ENCODE measurements around the gene NPDC1.
A peak's percentile ranks its signal among the peaks of the same experiment; 100 is the strongest.

Gene NPDC1

GRCh38 chr9:137046088-137046787 is at the start of gene NPDC1:
NPDC1 (minus strand) TSS chr9:137046177; CDS start chr9:137045989, 188 bp downstream.
- H3K27ac Mint-ChIP-seq: no peak within 1 kb of the TSS
- peak within 1 kb of the TSS; percentile 65 for H3K4me3 Mint-ChIP-seq
- H3K4me1 Mint-ChIP-seq (ENCODE audit: low read depth): peaks cover 21% of the 10 kb centered on the region
- no peaks in the 10 kb centered on the region for H3K9me3 Mint-ChIP-seq
- peaks cover 88% of the 10 kb centered on the region for H3K27me3 Mint-ChIP-seq
- intact Hi-C loops (cut with micrococcal nuclease): loop anchor here (2.0 to 5.0 kb wide), 2 partner anchors 19 to 181 kb away; partner anchors contain the start of genes CYSRT1 and RNF224
- no peaks in the 10 kb centered on the region for H3K36me3 Mint-ChIP-seq (ENCODE audit: low read depth)

- Mint-ChIP-seq H3K4me1 (ENCODE audit: low read depth) (peaks cover 44% of the 10 kb centered on the region), H3K27me3 (no peaks in the 10 kb centered on the region)
- intact Hi-C loops (cut with micrococcal nuclease): no loop called here
Observed at GRCh38 chr9:137089232-137089947, 43.4 kb upstream of the NPDC1 start.

GRCh38 chr9:137088121-137088520 is 42.1 kb upstream of the NPDC1 start:
- H3K4me1 Mint-ChIP-seq (ENCODE audit: low read depth): peaks cover 54% of the 10 kb centered on the region
- peak overlapping the region; percentile 97 for H3K27ac Mint-ChIP-seq
- H3K36me3 Mint-ChIP-seq (ENCODE audit: low read depth): peaks cover 65% of the 10 kb centered on the region
- H3K4me3 Mint-ChIP-seq: peak overlapping the region; percentile 84
- no peaks in the 10 kb centered on the region for H3K9me3 Mint-ChIP-seq
- H3K27me3 Mint-ChIP-seq: no peaks in the 10 kb centered on the region
- intact Hi-C loops (cut with micrococcal nuclease): no loop called here

More at GRCh38 chr9:137089232-137089947, 43.4 kb upstream of the NPDC1 start:
- Mint-ChIP-seq H3K36me3 (ENCODE audit: low read depth) (peaks cover 65% of the 10 kb centered on the region), H3K27ac (peak overlapping the region; percentile 14), H3K4me3 (no peak overlapping the region), H3K9me3 (no peaks in the 10 kb centered on the region)

GRCh38 chr9:137087409-137087925 is 41.5 kb upstream of the NPDC1 start:
- Mint-ChIP-seq H3K27me3 (no peaks in the 10 kb centered on the region), H3K27ac (peak overlapping the region; percentile 97), H3K36me3 (ENCODE audit: low read depth) (peaks cover 65% of the 10 kb centered on the region), H3K9me3 (no peaks in the 10 kb centered on the region), H3K4me3 (peak overlapping the region; percentile 84), H3K4me1 (ENCODE audit: low read depth) (peaks cover 60% of the 10 kb centered on the region)
- intact Hi-C loops (cut with micrococcal nuclease): no loop called here

GRCh38 chr9:137086531-137087408 is 40.8 kb upstream of the NPDC1 start, which contains the start of gene MAN1B1:
MAN1B1 (plus strand) TSS chr9:137086985; CDS start chr9:137087000, 15 bp downstream.
- no peaks in the 10 kb centered on the region for H3K9me3 Mint-ChIP-seq
- H3K4me1 Mint-ChIP-seq (ENCODE audit: low read depth): peaks cover 67% of the 10 kb centered on the region
- H3K27ac Mint-ChIP-seq: peak within 1 kb of the TSS; percentile 97
- H3K27me3 Mint-ChIP-seq: no peaks in the 10 kb centered on the region
- peak within 1 kb of the TSS; percentile 84 for H3K4me3 Mint-ChIP-seq
- intact Hi-C loops (cut with micrococcal nuclease): loop anchor here (1.0 kb wide), 1 partner anchor 28 kb away; the partner anchor contains the start of gene DPP7
- peaks cover 65% of the 10 kb centered on the region for H3K36me3 Mint-ChIP-seq (ENCODE audit: low read depth)

GRCh38 chr9:137085920-137086530 is 40.0 kb upstream of the NPDC1 start:
- Mint-ChIP-seq H3K27ac (peak overlapping the region; percentile 97), H3K4me3 (peak overlapping the region; percentile 84), H3K4me1 (ENCODE audit: low read depth) (peaks cover 71% of the 10 kb centered on the region), H3K9me3 (no peaks in the 10 kb centered on the region), H3K36me3 (ENCODE audit: low read depth) (peaks cover 65% of the 10 kb centered on the region), H3K27me3 (no peaks in the 10 kb centered on the region)
- intact Hi-C loops (cut with micrococcal nuclease): loop anchor here (1.0 kb wide), 2 partner anchors 9 to 28 kb away; partner anchors contain the start of genes DPP7 and UAP1L1

- intact Hi-C loops (cut with micrococcal nuclease): no loop called here
- no peaks in the 10 kb centered on the region for H3K9me3 Mint-ChIP-seq
- H3K27me3 Mint-ChIP-seq: no peaks in the 10 kb centered on the region
- peaks cover 65% of the 10 kb centered on the region for H3K36me3 Mint-ChIP-seq (ENCODE audit: low read depth)
- H3K4me1 Mint-ChIP-seq (ENCODE audit: low read depth): peaks cover 73% of the 10 kb centered on the region
- no peak overlapping the region for H3K27ac Mint-ChIP-seq
- H3K4me3 Mint-ChIP-seq: no peak overlapping the region
Observed at GRCh38 chr9:137084526-137084925, 38.5 kb upstream of the NPDC1 start.

- H3K27ac Mint-ChIP-seq: peak overlapping the region; percentile 48
- no peaks in the 10 kb centered on the region for H3K9me3 Mint-ChIP-seq
- intact Hi-C loops (cut with micrococcal nuclease): no loop called here
- peaks cover 66% of the 10 kb centered on the region for H3K36me3 Mint-ChIP-seq (ENCODE audit: low read depth)
- H3K4me3 Mint-ChIP-seq: no peak overlapping the region
- H3K4me1 Mint-ChIP-seq (ENCODE audit: low read depth): peaks cover 70% of the 10 kb centered on the region
- H3K27me3 Mint-ChIP-seq: no peaks in the 10 kb centered on the region
Observed at GRCh38 chr9:137083394-137084004, 37.5 kb upstream of the NPDC1 start.

GRCh38 chr9:137082925-137083290 is 36.9 kb upstream of the NPDC1 start:
- H3K4me1 Mint-ChIP-seq (ENCODE audit: low read depth): peaks cover 67% of the 10 kb centered on the region
- no peak overlapping the region for H3K4me3 Mint-ChIP-seq
- no peaks in the 10 kb centered on the region for H3K27me3 Mint-ChIP-seq
- H3K27ac Mint-ChIP-seq: peak overlapping the region; percentile 48
- H3K9me3 Mint-ChIP-seq: no peaks in the 10 kb centered on the region
- H3K36me3 Mint-ChIP-seq (ENCODE audit: low read depth): peaks cover 72% of the 10 kb centered on the region
- intact Hi-C loops (cut with micrococcal nuclease): no loop called here

GRCh38 chr9:137082222-137082924 is 36.4 kb upstream of the NPDC1 start:
- Mint-ChIP-seq H3K27ac (peak overlapping the region; percentile 48), H3K4me3 (no peak overlapping the region), H3K9me3 (no peaks in the 10 kb centered on the region), H3K27me3 (no peaks in the 10 kb centered on the region), H3K4me1 (ENCODE audit: low read depth) (peaks cover 62% of the 10 kb centered on the region), H3K36me3 (ENCODE audit: low read depth) (peaks cover 74% of the 10 kb centered on the region)
- intact Hi-C loops (cut with micrococcal nuclease): no loop called here

- no peaks in the 10 kb centered on the region for H3K9me3 Mint-ChIP-seq
- peak overlapping the region; percentile 14 for H3K4me3 Mint-ChIP-seq
- no peak overlapping the region for H3K27ac Mint-ChIP-seq
- intact Hi-C loops (cut with micrococcal nuclease): no loop called here
- H3K36me3 Mint-ChIP-seq (ENCODE audit: low read depth): peaks cover 68% of the 10 kb centered on the region
- H3K27me3 Mint-ChIP-seq: no peaks in the 10 kb centered on the region
- peaks cover 64% of the 10 kb centered on the region for H3K4me1 Mint-ChIP-seq (ENCODE audit: low read depth)
Observed at GRCh38 chr9:137080260-137081122, 34.5 kb upstream of the NPDC1 start.

GRCh38 chr9:137079401-137079787 is 33.4 kb upstream of the NPDC1 start:
- Mint-ChIP-seq H3K4me1 (ENCODE audit: low read depth) (peaks cover 64% of the 10 kb centered on the region), H3K9me3 (no peaks in the 10 kb centered on the region), H3K36me3 (ENCODE audit: low read depth) (peaks cover 73% of the 10 kb centered on the region), H3K4me3 (peak overlapping the region; percentile 39), H3K27me3 (no peaks in the 10 kb centered on the region), H3K27ac (no peak overlapping the region)
- intact Hi-C loops (cut with micrococcal nuclease): no loop called here

All from dendritic cell treated with granulocyte-macrophage colony-stimulating factor and Interleukin-4, amounts not matched to agents 40 ng/mL and 50 ng/mL, for 4 days (primary cell).